Fibroblast of lung (primary cell): ENCODE measurements around the gene UNC45B. TPM values are rescaled to one million over a fixed set of nuclear protein-coding genes. Genes with fewer than 3 reads are reported as not detected.

ENCODE experiments used
- DNase-seq, 2 donors: peaks; one replicate each; pipeline versions ENCODE4 v3.0.0 to v3.0.0-alpha.2; 2010; ENCODE audit warnings: low read depth in 2 of 2
- H2AFZ ChIP-seq: 2 replicates; pipeline ENCODE4 v1.5.1; 2012; ENCODE audit warnings: low read length, control low read depth, inconsistent platforms
- H3K27ac ChIP-seq: 2 replicates; pipeline ENCODE4 v1.5.1; 2011; ENCODE audit warnings: low read length, control low read depth; ENCODE audit not compliant: insufficient read depth
- H3K27me3 ChIP-seq: 2 replicates; pipeline ENCODE4 v1.5.1; 2011; ENCODE audit warnings: mild to moderate bottlenecking, low read length; ENCODE audit not compliant: control insufficient read depth, insufficient read depth
- H3K36me3 ChIP-seq: 2 replicates; pipeline ENCODE4 v1.5.1; 2011; ENCODE audit warnings: low read length; ENCODE audit not compliant: control insufficient read depth, insufficient read depth
- H3K4me1 ChIP-seq: 2 replicates; pipeline ENCODE4 v1.5.1; 2011; ENCODE audit warnings: low read length; ENCODE audit not compliant: control insufficient read depth, insufficient read depth; ENCODE audit errors: extremely low read depth
- H3K4me2 ChIP-seq: 2 replicates; pipeline ENCODE4 v1.5.1; 2011; ENCODE audit warnings: low read length, control low read depth; ENCODE audit not compliant: insufficient read depth; ENCODE audit errors: extremely low read depth
- H3K4me3 ChIP-seq, 4 experiments: fragments of 200-600 bp in 1 of 4; sonication (generic) in 1 of 4; replicated peaks in 1 of 4; 2 replicates each; pipeline ENCODE4 v1.5.1; 2011 to 2016; ENCODE audit warnings: low read length in 4 of 4, low read depth in 3 of 4, mild to moderate bottlenecking in 3 of 4, control low read depth in 2 of 4, inconsistent platforms in 1 of 4, mixed read lengths in 1 of 4; ENCODE audit not compliant: insufficient read depth in 1 of 4; ENCODE audit errors: control extremely low read depth in 1 of 4
- H3K79me2 ChIP-seq: 2 replicates; pipeline ENCODE4 v1.5.1; 2012; ENCODE audit warnings: mild to moderate bottlenecking, low read length, inconsistent platforms; ENCODE audit not compliant: control insufficient read depth, insufficient read depth
- H3K9ac ChIP-seq: 2 replicates; pipeline ENCODE4 v1.5.1; 2011; ENCODE audit warnings: mild to moderate bottlenecking, low read length, control low read depth; ENCODE audit not compliant: insufficient read depth
- H3K9me3 ChIP-seq: 2 replicates; pipeline ENCODE4 v1.5.1; 2012; ENCODE audit warnings: low read depth, low read length; ENCODE audit not compliant: control insufficient read depth, insufficient read depth
- H4K20me1 ChIP-seq: 2 replicates; pipeline ENCODE4 v1.5.1; 2011; ENCODE audit warnings: low read length; ENCODE audit not compliant: control insufficient read depth, insufficient read depth; ENCODE audit errors: extremely low read depth
- EZH2 ChIP-seq: IDR thresholded peaks from 2 replicates; pipeline ENCODE4 v1.5.1; 2012; ENCODE audit warnings: low read length, control low read depth, mild to moderate bottlenecking; ENCODE audit errors: missing control alignments
- polyA plus RNA-seq, 2 donors: library from polyadenylated mRNA; depleted of rRNA in 1 of 2; stranded (reverse) in 1 of 2; unstranded in 1 of 2; fragments of >200 nt; gene quantifications; 2 replicates each; pipeline ENCODE4 v1.2.1, GENCODE V29; 2011 to 2012; ENCODE audit warnings: missing spikeins in 1 of 2
- total RNA-seq: library from RNA; depleted of rRNA; stranded (reverse); fragments of >200 nt; gene quantifications from 2 replicates; pipeline ENCODE4 v1.2.1, GENCODE V29; 2014
- TF ChIP-seq, protein P1 (sequence below), 2 donors: IDR thresholded peaks in 1 of 2; conservative IDR thresholded peaks in 1 of 2; 1 replicate in 1 of 2; 2 replicates in 1 of 2; pipeline ENCODE4 v1.5.1; 2011 to 2012; ENCODE audit warnings: low read length in 2 of 2, control low read depth in 1 of 2, inconsistent platforms in 1 of 2, low read depth in 1 of 2, mild to moderate bottlenecking in 1 of 2

The UNC45B gene
- total and polyA plus RNA-seq, 2 donors (not counting 1 experiment from before 2014, with no cell fraction given) = not detected

DNA sequence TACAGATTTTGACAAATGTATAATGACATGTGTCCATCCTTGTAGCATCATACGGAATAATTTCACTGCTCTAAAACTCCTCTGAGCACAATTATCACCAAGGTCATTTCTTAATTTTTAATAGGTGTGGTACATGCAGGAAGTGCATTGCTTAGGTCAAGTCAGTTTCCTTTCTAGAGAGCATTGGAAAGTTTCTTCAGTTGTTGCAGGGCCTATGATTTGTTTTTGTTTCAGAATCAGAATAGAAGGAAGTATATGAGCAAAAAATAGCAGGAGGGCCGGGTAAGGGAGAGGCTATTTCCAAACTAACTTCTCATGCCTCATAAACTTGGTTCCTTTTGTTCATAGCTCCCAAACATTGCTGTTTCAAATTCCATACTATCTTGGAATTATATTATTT is 71.3 kb downstream of the UNC45B start:
- no peak overlapping the region for H3K4me2 ChIP-seq
- no peak for TF ChIP-seq EZH2
- TF ChIP-seq, protein P1, sequence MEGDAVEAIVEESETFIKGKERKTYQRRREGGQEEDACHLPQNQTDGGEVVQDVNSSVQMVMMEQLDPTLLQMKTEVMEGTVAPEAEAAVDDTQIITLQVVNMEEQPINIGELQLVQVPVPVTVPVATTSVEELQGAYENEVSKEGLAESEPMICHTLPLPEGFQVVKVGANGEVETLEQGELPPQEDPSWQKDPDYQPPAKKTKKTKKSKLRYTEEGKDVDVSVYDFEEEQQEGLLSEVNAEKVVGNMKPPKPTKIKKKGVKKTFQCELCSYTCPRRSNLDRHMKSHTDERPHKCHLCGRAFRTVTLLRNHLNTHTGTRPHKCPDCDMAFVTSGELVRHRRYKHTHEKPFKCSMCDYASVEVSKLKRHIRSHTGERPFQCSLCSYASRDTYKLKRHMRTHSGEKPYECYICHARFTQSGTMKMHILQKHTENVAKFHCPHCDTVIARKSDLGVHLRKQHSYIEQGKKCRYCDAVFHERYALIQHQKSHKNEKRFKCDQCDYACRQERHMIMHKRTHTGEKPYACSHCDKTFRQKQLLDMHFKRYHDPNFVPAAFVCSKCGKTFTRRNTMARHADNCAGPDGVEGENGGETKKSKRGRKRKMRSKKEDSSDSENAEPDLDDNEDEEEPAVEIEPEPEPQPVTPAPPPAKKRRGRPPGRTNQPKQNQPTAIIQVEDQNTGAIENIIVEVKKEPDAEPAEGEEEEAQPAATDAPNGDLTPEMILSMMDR (conservative IDR thresholded peaks at IDR 0.05 in 1 of 2, IDR thresholded peaks at IDR 0.05 in 1 of 2; ENCODE audit: low read depth in 1 of 2, low read length in 2 of 2) = no peak
- H3K27ac ChIP-seq = no peak overlapping the region
- no peak overlapping the region for H3K4me3 ChIP-seq
- H3K79me2 ChIP-seq = no peaks in the 10 kb centered on the region
- no peaks in the 10 kb centered on the region for H4K20me1 ChIP-seq
- no peak overlapping the region for H2AFZ ChIP-seq
- no peaks in the 10 kb centered on the region for H3K36me3 ChIP-seq
- H3K27me3 ChIP-seq = peaks cover 2% of the 10 kb centered on the region
- no peak for DNase-seq
- H3K9me3 ChIP-seq = no peaks in the 10 kb centered on the region
- no peak overlapping the region for H3K9ac ChIP-seq
- H3K4me1 ChIP-seq = no peaks in the 10 kb centered on the region

DNA sequence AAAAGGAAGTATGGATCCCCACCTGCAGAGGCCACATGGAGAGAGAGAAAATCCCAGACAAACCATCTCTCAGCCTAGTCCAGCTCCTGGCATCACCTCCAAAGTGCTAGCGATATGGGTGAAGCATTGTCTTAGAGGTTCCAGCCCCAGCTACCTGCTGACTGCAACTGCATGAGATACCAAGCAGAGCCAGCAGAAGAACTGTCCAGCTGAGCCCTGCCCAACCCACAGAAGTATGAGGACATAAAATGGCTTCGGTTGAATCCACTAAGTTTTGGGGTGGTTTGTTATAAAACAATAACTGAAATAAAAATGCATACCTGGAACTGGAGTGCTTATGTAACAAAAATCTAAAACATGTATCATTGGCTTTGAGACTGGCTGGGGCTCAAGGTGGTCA is 74.8 kb downstream of the UNC45B start:
- no peaks in the 10 kb centered on the region for H3K36me3 ChIP-seq
- no peak for DNase-seq
- H2AFZ ChIP-seq = no peak overlapping the region
- H3K4me1 ChIP-seq = no peaks in the 10 kb centered on the region
- no peaks in the 10 kb centered on the region for H3K27me3 ChIP-seq
- no peak overlapping the region for H3K4me3 ChIP-seq
- no peaks in the 10 kb centered on the region for H4K20me1 ChIP-seq
- H3K27ac ChIP-seq = no peak overlapping the region
- no peak overlapping the region for H3K4me2 ChIP-seq
- no peaks in the 10 kb centered on the region for H3K79me2 ChIP-seq
- H3K9ac ChIP-seq = no peak overlapping the region
- TF ChIP-seq, protein P1 (conservative IDR thresholded peaks at IDR 0.05 in 1 of 2, IDR thresholded peaks at IDR 0.05 in 1 of 2; ENCODE audit: low read depth in 1 of 2, low read length in 2 of 2) = no peak
- no peak for TF ChIP-seq EZH2
- H3K9me3 ChIP-seq = no peaks in the 10 kb centered on the region

DNA sequence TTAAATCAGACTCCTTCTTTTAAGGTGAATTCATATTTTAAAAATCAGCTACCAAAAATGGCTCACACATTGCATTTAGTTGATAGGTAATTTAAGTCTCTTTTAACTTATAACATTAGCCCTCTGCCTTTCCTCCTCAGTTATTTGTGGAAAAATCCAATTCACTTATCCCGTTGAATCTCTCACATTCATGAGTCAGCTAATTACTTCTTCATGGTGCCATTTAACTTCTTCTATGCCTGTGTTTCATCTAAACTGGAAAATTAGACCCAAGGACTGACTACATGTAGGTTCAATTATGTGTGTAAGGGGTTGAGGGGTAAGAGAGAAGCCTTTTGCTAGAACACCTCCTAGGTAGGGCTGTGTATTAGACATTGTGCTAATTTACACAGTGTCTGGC is 76.8 kb downstream of the UNC45B start:
- Histone ChIP-seq H3K9me3 (no peaks in the 10 kb centered on the region), H4K20me1 (no peaks in the 10 kb centered on the region), H3K4me1 (no peaks in the 10 kb centered on the region), H3K36me3 (no peaks in the 10 kb centered on the region), H3K4me3 (no peak overlapping the region), H2AFZ (no peak overlapping the region), H3K9ac (no peak overlapping the region), H3K4me2 (no peak overlapping the region), H3K27me3 (peaks cover under 1% of the 10 kb centered on the region), H3K79me2 (no peaks in the 10 kb centered on the region), H3K27ac (no peak overlapping the region)
- TF ChIP-seq, protein P1 (conservative IDR thresholded peaks at IDR 0.05 in 1 of 2, IDR thresholded peaks at IDR 0.05 in 1 of 2; ENCODE audit: low read depth in 1 of 2, low read length in 2 of 2) = no peak
- no peak for TF ChIP-seq EZH2
- DNase-seq = no peak
